H1 (cell line): ENCODE results near the gene SSU72. TPM values are rescaled to one million over a fixed set of nuclear protein-coding genes. Genes with fewer than 3 reads are reported as not detected.

ENCODE experiments used
- BCL11A ChIP-seq, 2 experiments: IDR thresholded peaks; one replicate each; pipeline ENCODE4 v1.6.1; 2011; ENCODE audit warnings: low read depth in 2 of 2, low read length in 2 of 2, mild to moderate bottlenecking in 2 of 2
- polyA plus RNA-seq, 7 experiments: library from polyadenylated mRNA; depleted of rRNA in 3 of 7; stranded (reverse) in 5 of 7; unstranded in 2 of 7; fragments of >200 nt in 5 of 7; fragments of 200-250 nt in 2 of 7; gene quantifications; 1 replicate in 5 of 7; 2 replicates in 1 of 7; 4 replicates in 1 of 7; pipeline versions ENCODE4 v1.2.1 to v1.2.3, GENCODE V29; 2011 to 2013; ENCODE audit warnings: missing spikeins in 2 of 7, mixed read lengths in 2 of 7
- total RNA-seq: library from RNA; stranded (reverse); fragmentation: NEBNext Ultra II Directional; extraction: Animal tissue kit (Norgen Biotek cat#: 25700); gene quantifications from 2 replicates; pipeline ENCODE4 v1.2.1, GENCODE V29; 2021
- TF ChIP-seq, protein P1 (sequence below): fragments of 300-600 bp; sonication (generic); IDR thresholded peaks from 2 replicates; pipeline ENCODE4 v1.7.1; 2012; ENCODE audit warnings: low read length, moderate library complexity, mild to moderate bottlenecking, inconsistent platforms; ENCODE audit not compliant: insufficient replicate concordance
- TF ChIP-seq, protein P2 (sequence below): IDR thresholded peaks from 2 replicates; pipeline ENCODE4 v1.6.1; 2012; ENCODE audit warnings: low read length, inconsistent platforms

SSU72 gene
- total and polyA plus RNA-seq, 2 of the 8 experiments (the other 6 are each of a cell fraction or from before 2014, with no cell fraction given): 110 to 165 TPM

DNA sequence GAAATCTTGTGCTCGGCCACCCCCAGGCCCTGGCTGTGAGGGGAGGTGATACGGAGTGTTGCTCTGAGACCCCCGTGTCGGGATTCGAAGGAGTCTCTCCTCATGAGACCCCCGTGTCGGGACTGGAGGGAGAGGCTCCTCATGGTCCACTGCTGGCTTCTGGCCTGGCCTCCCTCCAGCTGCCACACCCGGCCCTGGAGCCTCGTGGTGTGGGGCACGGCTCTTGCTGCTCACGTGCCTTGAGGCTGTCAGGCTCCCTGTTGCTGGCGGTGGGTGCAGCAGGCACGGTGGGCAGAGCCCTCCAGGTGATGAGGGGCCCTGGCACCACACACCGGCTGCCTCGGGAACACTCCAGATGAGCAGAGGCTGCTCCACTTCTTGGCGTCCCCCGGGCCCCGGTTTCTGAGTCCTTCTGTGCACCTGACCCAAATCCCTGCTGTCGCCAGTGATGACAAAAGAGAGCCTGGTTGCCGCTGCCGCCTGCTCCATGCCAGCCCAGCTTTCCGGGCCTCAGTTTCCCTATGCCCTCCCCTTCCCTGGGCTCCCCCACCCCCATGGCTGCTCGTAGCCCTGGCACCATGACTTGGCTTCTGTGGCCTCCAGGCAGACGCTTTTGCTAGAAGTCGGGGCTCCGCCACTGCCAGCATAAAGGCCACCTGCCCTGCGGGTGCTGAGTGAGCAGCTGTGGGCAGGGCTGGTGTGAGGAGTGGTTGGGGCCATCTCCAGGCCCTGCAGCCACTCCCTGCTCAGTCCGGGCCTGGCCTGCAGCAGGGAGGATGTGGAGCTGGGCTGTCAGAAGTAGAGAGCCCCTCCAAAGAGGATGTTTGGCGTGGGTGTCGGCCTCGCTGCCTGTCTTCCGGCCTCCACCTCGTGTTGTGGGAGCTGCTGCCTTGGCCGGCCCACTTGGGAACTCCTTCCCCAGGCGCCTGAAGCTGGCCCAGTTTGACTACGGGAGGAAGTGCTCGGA lies 46.1 kb downstream of the SSU72 start (continued):
- TF ChIP-seq, protein P1, sequence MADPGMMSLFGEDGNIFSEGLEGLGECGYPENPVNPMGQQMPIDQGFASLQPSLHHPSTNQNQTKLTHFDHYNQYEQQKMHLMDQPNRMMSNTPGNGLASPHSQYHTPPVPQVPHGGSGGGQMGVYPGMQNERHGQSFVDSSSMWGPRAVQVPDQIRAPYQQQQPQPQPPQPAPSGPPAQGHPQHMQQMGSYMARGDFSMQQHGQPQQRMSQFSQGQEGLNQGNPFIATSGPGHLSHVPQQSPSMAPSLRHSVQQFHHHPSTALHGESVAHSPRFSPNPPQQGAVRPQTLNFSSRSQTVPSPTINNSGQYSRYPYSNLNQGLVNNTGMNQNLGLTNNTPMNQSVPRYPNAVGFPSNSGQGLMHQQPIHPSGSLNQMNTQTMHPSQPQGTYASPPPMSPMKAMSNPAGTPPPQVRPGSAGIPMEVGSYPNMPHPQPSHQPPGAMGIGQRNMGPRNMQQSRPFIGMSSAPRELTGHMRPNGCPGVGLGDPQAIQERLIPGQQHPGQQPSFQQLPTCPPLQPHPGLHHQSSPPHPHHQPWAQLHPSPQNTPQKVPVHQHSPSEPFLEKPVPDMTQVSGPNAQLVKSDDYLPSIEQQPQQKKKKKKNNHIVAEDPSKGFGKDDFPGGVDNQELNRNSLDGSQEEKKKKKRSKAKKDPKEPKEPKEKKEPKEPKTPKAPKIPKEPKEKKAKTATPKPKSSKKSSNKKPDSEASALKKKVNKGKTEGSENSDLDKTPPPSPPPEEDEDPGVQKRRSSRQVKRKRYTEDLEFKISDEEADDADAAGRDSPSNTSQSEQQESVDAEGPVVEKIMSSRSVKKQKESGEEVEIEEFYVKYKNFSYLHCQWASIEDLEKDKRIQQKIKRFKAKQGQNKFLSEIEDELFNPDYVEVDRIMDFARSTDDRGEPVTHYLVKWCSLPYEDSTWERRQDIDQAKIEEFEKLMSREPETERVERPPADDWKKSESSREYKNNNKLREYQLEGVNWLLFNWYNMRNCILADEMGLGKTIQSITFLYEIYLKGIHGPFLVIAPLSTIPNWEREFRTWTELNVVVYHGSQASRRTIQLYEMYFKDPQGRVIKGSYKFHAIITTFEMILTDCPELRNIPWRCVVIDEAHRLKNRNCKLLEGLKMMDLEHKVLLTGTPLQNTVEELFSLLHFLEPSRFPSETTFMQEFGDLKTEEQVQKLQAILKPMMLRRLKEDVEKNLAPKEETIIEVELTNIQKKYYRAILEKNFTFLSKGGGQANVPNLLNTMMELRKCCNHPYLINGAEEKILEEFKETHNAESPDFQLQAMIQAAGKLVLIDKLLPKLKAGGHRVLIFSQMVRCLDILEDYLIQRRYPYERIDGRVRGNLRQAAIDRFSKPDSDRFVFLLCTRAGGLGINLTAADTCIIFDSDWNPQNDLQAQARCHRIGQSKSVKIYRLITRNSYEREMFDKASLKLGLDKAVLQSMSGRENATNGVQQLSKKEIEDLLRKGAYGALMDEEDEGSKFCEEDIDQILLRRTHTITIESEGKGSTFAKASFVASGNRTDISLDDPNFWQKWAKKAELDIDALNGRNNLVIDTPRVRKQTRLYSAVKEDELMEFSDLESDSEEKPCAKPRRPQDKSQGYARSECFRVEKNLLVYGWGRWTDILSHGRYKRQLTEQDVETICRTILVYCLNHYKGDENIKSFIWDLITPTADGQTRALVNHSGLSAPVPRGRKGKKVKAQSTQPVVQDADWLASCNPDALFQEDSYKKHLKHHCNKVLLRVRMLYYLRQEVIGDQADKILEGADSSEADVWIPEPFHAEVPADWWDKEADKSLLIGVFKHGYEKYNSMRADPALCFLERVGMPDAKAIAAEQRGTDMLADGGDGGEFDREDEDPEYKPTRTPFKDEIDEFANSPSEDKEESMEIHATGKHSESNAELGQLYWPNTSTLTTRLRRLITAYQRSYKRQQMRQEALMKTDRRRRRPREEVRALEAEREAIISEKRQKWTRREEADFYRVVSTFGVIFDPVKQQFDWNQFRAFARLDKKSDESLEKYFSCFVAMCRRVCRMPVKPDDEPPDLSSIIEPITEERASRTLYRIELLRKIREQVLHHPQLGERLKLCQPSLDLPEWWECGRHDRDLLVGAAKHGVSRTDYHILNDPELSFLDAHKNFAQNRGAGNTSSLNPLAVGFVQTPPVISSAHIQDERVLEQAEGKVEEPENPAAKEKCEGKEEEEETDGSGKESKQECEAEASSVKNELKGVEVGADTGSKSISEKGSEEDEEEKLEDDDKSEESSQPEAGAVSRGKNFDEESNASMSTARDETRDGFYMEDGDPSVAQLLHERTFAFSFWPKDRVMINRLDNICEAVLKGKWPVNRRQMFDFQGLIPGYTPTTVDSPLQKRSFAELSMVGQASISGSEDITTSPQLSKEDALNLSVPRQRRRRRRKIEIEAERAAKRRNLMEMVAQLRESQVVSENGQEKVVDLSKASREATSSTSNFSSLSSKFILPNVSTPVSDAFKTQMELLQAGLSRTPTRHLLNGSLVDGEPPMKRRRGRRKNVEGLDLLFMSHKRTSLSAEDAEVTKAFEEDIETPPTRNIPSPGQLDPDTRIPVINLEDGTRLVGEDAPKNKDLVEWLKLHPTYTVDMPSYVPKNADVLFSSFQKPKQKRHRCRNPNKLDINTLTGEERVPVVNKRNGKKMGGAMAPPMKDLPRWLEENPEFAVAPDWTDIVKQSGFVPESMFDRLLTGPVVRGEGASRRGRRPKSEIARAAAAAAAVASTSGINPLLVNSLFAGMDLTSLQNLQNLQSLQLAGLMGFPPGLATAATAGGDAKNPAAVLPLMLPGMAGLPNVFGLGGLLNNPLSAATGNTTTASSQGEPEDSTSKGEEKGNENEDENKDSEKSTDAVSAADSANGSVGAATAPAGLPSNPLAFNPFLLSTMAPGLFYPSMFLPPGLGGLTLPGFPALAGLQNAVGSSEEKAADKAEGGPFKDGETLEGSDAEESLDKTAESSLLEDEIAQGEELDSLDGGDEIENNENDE: no peak
- TF ChIP-seq BCL11A (IDR thresholded peaks at IDR 0.05; ENCODE audit: low read depth in 2 of 2, low read length in 2 of 2): no peak
- TF ChIP-seq, protein P2, sequence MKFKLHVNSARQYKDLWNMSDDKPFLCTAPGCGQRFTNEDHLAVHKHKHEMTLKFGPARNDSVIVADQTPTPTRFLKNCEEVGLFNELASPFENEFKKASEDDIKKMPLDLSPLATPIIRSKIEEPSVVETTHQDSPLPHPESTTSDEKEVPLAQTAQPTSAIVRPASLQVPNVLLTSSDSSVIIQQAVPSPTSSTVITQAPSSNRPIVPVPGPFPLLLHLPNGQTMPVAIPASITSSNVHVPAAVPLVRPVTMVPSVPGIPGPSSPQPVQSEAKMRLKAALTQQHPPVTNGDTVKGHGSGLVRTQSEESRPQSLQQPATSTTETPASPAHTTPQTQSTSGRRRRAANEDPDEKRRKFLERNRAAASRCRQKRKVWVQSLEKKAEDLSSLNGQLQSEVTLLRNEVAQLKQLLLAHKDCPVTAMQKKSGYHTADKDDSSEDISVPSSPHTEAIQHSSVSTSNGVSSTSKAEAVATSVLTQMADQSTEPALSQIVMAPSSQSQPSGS: no peak
